Left ventricle myocardium inferior (tissue), 1 donor: Measurements from ENCODE around the gene AMN1. TPM values are rescaled to one million over a fixed set of nuclear protein-coding genes. Genes with fewer than 3 reads are reported as not detected.

Source experiments
- DNase-seq: peaks from one replicate; pipeline ENCODE4 v3.0.0-alpha.2; 2020
- H3K27ac ChIP-seq: fragments of 200-600 bp; replicated peaks from 2 replicates; pipeline ENCODE4 v1.8.0; 2021
- H3K27me3 ChIP-seq: fragments of 200-600 bp; 2 replicates; pipeline ENCODE4 v1.8.0; 2021; ENCODE audit warnings: low read depth
- H3K36me3 ChIP-seq: fragments of 200-600 bp; 2 replicates; pipeline ENCODE4 v1.8.0; 2021
- H3K4me1 ChIP-seq: fragments of 200-600 bp; 2 replicates; pipeline ENCODE4 v1.8.0; 2021
- H3K4me3 ChIP-seq: fragments of 200-600 bp; 2 replicates; pipeline ENCODE4 v1.8.0; 2021; ENCODE audit warnings: mild to moderate bottlenecking, moderate library complexity
- H3K9me3 ChIP-seq: fragments of 200-600 bp; replicated peaks from 2 replicates; pipeline ENCODE4 v1.8.0; 2021
- intact Hi-C: fragments of 100-400 bp; cut with micrococcal nuclease; formaldehyde crosslinking; loops from one replicate; pipeline ENCODE4 v1.11.0; 2022
- total RNA-seq: library from RNA; stranded (reverse); fragmentation: NEBNext Ultra II Directional; extraction: Animal tissue kit (Norgen Biotek cat#: 25700); gene quantifications from one replicate; pipeline ENCODE4 v1.2.1, GENCODE V29; 2021
- TF ChIP-seq, protein P1 (sequence below): fragments of 200-600 bp; IDR thresholded peaks from 2 replicates; pipeline ENCODE4 v1.8.0; 2021; ENCODE audit warnings: antibody characterized with exemption, mild to moderate bottlenecking, borderline replicate concordance
- donor health status: DM: no; HTN: yes; CAD: no; lungs with severe emphysema.

The AMN1 gene
- total RNA-seq, 1 donor from 2014 or later: 13.9 TPM

DNA sequence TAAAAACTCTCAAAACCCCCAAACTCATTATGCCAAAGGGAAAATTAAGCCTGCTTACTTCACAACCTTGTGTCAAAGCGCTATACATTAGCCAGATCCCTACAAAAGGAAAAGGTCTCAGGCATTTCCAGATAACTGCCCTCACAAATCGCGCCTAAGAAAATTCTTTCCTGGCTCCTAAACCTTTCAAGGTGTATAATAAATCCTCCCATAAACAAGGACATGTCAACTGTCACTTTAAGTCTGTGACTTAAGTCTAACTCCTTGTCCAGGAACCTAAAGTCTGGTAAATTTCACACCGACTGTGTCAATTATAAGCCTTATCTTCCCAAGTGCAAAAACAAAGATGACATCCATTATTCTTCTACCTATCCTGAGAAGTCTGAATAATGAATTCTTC is 73.6 kb downstream of the AMN1 start:
- Histone ChIP-seq H3K4me1 (peaks cover 34% of the 10 kb centered on the region), H3K4me3 (no peak overlapping the region), H3K27me3 (no peaks in the 10 kb centered on the region), H3K27ac (no peak overlapping the region), H3K9me3 (no peaks in the 10 kb centered on the region), H3K36me3 (no peaks in the 10 kb centered on the region)
- no peak for DNase-seq
- intact Hi-C loops: loop anchor here (10.0 kb wide), 1 partner anchor 650 kb away; no protein-coding TSS in a partner anchor
- TF ChIP-seq, protein P1, sequence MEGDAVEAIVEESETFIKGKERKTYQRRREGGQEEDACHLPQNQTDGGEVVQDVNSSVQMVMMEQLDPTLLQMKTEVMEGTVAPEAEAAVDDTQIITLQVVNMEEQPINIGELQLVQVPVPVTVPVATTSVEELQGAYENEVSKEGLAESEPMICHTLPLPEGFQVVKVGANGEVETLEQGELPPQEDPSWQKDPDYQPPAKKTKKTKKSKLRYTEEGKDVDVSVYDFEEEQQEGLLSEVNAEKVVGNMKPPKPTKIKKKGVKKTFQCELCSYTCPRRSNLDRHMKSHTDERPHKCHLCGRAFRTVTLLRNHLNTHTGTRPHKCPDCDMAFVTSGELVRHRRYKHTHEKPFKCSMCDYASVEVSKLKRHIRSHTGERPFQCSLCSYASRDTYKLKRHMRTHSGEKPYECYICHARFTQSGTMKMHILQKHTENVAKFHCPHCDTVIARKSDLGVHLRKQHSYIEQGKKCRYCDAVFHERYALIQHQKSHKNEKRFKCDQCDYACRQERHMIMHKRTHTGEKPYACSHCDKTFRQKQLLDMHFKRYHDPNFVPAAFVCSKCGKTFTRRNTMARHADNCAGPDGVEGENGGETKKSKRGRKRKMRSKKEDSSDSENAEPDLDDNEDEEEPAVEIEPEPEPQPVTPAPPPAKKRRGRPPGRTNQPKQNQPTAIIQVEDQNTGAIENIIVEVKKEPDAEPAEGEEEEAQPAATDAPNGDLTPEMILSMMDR: no peak

DNA sequence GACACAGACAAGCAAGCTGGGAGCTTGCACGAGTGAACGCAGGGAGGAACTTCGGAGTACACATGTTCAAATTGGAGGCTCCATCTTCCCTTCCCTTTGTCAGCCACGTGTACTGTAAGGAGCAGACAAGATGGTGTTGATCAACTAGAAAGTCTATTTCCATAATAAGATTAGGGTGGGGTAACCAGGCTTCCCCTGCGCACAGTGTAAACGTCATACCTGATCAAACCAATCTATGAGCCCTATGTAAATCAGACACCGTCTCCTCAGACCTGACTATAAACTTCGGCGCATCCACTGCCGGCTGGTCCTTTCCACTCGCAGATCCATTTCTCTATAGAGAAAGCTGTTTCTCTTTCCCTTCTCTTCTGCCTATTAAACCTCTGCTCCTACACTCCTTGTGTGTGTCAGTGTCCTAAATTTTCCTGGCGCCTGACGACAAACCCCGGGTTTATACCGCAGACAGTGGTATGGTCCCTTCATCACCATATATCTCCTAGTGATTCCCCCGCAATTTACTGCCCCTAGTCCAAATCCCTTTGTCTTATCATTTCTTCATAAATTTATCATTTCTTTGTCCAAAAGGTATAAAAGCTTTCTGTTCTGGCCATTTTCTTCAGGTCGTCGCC is 76.8 kb downstream of the AMN1 start:
- Histone ChIP-seq H3K4me1 (peaks cover 17% of the 10 kb centered on the region), H3K9me3 (no peaks in the 10 kb centered on the region), H3K4me3 (no peak overlapping the region), H3K36me3 (no peaks in the 10 kb centered on the region), H3K27me3 (no peaks in the 10 kb centered on the region), H3K27ac (no peak overlapping the region)
- DNase-seq: no peak
- TF ChIP-seq, protein P1: no peak
- intact Hi-C loops: loop anchor here (10.0 kb wide), 1 partner anchor 653 kb away; no protein-coding TSS in a partner anchor

DNA sequence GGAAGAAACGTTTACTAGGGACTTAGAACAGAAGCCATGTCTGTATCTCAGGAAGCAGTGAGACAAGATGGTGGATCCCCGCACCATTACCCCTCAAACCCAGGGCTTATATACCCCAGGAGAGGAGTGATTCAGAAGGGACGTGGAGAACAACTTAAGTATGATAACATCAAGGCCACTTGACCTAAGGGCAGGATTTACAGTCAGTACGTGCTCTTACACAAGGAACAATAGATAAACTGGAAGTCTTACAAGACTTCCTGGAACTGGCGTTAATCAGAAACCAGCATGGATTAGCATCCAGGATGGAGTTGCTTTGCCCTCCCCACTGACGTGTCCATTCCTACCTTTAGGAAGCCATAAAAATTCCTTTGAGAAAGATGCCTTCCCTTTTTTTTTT is 77.9 kb downstream of the AMN1 start:
- no peak for DNase-seq
- no peaks in the 10 kb centered on the region for H3K27me3 ChIP-seq
- peaks cover 17% of the 10 kb centered on the region for H3K4me1 ChIP-seq
- no peak overlapping the region for H3K4me3 ChIP-seq
- H3K36me3 ChIP-seq: no peaks in the 10 kb centered on the region
- H3K9me3 ChIP-seq: no peaks in the 10 kb centered on the region
- intact Hi-C loops: loop anchor here (10.0 kb wide), 1 partner anchor 654 kb away; no protein-coding TSS in a partner anchor
- TF ChIP-seq, protein P1: no peak
- H3K27ac ChIP-seq: peak overlapping the region; percentile 19

DNA sequence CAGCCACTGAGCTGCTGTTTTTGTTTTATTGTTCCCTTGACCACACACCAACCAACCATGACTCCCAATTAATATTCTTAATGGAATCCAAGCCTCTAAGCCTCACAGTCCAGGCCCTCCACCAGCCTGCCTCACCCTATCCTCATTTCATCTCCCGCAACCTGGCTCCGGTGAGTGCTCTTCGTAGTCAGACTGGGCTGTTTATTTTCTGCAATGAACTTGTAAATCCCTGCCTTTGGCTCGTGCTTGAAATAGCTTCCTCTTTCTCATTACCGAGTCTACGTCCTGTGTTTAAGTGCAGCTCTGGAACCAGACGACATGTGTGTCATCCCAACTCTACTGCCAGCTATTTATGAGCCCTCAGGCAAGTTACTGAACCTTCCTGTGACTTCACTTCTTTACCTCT is 81.7 kb downstream of the AMN1 start:
- H3K27ac ChIP-seq: no peak overlapping the region
- DNase-seq: no peak
- no peaks in the 10 kb centered on the region for H3K9me3 ChIP-seq
- no peaks in the 10 kb centered on the region for H3K36me3 ChIP-seq
- H3K4me3 ChIP-seq: no peak overlapping the region
- intact Hi-C loops: no loop called here
- H3K27me3 ChIP-seq: no peaks in the 10 kb centered on the region
- peaks cover 5% of the 10 kb centered on the region for H3K4me1 ChIP-seq
- TF ChIP-seq, protein P1: no peak

DNA sequence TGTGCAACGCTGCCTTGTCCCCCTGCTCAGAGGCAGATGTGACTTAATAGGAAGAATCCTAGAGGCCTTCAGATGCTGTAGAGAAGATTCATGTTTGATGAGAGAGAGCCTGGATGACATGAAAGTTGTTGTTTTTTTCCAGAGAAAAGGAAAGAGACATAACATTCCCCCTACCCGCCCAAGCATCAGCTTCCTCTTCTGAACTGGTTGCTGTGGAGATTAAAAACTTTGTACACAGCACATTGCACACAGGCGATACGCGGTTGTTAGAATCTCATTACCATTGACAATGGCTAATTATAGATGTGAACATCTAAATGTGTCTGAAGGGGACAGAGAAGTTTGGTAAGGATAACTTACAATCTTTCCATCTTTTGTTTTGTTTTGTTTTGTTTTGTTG is 82.9 kb downstream of the AMN1 start:
- no peak for DNase-seq
- intact Hi-C loops: no loop called here
- Histone ChIP-seq H3K27me3 (no peaks in the 10 kb centered on the region), H3K27ac (no peak overlapping the region), H3K4me1 (peaks cover 4% of the 10 kb centered on the region), H3K36me3 (no peaks in the 10 kb centered on the region), H3K4me3 (no peak overlapping the region), H3K9me3 (no peaks in the 10 kb centered on the region)
- TF ChIP-seq, protein P1: no peak
